KOPT-K1 (cell line): ENCODE data around the gene TP73.

Experiments
- H3K27ac ChIP-seq: fragments of 200-600 bp; sonication (generic); 2 replicates; pipeline ENCODE4 v1.5.1; 2016; ENCODE audit warnings: antibody characterized with exemption, mild to moderate bottlenecking, low read depth, low read length; ENCODE audit not compliant: poor library complexity, severe bottlenecking
- H3K36me3 ChIP-seq: fragments of 200-600 bp; sonication (generic); 2 replicates; pipeline ENCODE4 v1.5.1; 2017; ENCODE audit warnings: antibody characterized with exemption, mild to moderate bottlenecking, low read length, moderate library complexity; ENCODE audit not compliant: insufficient read depth
- H3K9me3 ChIP-seq: fragments of 200-600 bp; sonication (generic); 2 replicates; pipeline ENCODE4 v1.5.1; 2017; ENCODE audit warnings: antibody characterized with exemption, low read length, mild to moderate bottlenecking; ENCODE audit not compliant: insufficient read depth, poor library complexity, severe bottlenecking

The TP73 gene

GRCh38 chr1:3732434-3733093 is 80.2 kb downstream of the TP73 start:
- Histone ChIP-seq H3K27ac (no peak overlapping the region), H3K9me3 (no peaks in the 10 kb centered on the region), H3K36me3 (no peaks in the 10 kb centered on the region)

- Histone ChIP-seq H3K36me3 (no peaks in the 10 kb centered on the region), H3K27ac (no peak overlapping the region), H3K9me3 (no peaks in the 10 kb centered on the region)
Measured at GRCh38 chr1:3733094-3733882, 81.0 kb downstream of the TP73 start.

- Histone ChIP-seq H3K27ac (no peak overlapping the region), H3K36me3 (no peaks in the 10 kb centered on the region), H3K9me3 (no peaks in the 10 kb centered on the region)
Measured at GRCh38 chr1:3733883-3734589, 81.7 kb downstream of the TP73 start.

GRCh38 chr1:3734602-3735001 is 82.3 kb downstream of the TP73 start:
- no peak overlapping the region for H3K27ac ChIP-seq
- no peaks in the 10 kb centered on the region for H3K9me3 ChIP-seq
- no peaks in the 10 kb centered on the region for H3K36me3 ChIP-seq

- no peak overlapping the region for H3K27ac ChIP-seq
- H3K9me3 ChIP-seq, result no peaks in the 10 kb centered on the region
- H3K36me3 ChIP-seq, result no peaks in the 10 kb centered on the region
Measured at GRCh38 chr1:3735027-3735681, 82.8 kb downstream of the TP73 start.

- Histone ChIP-seq H3K9me3 (no peaks in the 10 kb centered on the region), H3K36me3 (no peaks in the 10 kb centered on the region), H3K27ac (no peak overlapping the region)
Measured at GRCh38 chr1:3735688-3736087, 83.4 kb downstream of the TP73 start.

GRCh38 chr1:3736131-3736561 is 83.8 kb downstream of the TP73 start:
- Histone ChIP-seq H3K27ac (no peak overlapping the region), H3K9me3 (no peaks in the 10 kb centered on the region), H3K36me3 (no peaks in the 10 kb centered on the region)

GRCh38 chr1:3736708-3737107 is 84.4 kb downstream of the TP73 start:
- Histone ChIP-seq H3K9me3 (no peaks in the 10 kb centered on the region), H3K27ac (no peak overlapping the region), H3K36me3 (no peaks in the 10 kb centered on the region)

- Histone ChIP-seq H3K9me3 (no peaks in the 10 kb centered on the region), H3K27ac (no peak overlapping the region), H3K36me3 (no peaks in the 10 kb centered on the region)
Measured at GRCh38 chr1:3738943-3739342, 86.6 kb downstream of the TP73 start.

- H3K9me3 ChIP-seq, result no peaks in the 10 kb centered on the region
- H3K27ac ChIP-seq, result no peak overlapping the region
- H3K36me3 ChIP-seq, result no peaks in the 10 kb centered on the region
Measured at GRCh38 chr1:3740042-3740441, 87.7 kb downstream of the TP73 start.

GRCh38 chr1:3740752-3741151 is 88.4 kb downstream of the TP73 start:
- no peak overlapping the region for H3K27ac ChIP-seq
- no peaks in the 10 kb centered on the region for H3K36me3 ChIP-seq
- H3K9me3 ChIP-seq, result no peaks in the 10 kb centered on the region

- H3K9me3 ChIP-seq, result no peaks in the 10 kb centered on the region
- no peak overlapping the region for H3K27ac ChIP-seq
- no peaks in the 10 kb centered on the region for H3K36me3 ChIP-seq
Measured at GRCh38 chr1:3741566-3742438, 89.5 kb downstream of the TP73 start.

- H3K27ac ChIP-seq, result no peak overlapping the region
- no peaks in the 10 kb centered on the region for H3K9me3 ChIP-seq
- no peaks in the 10 kb centered on the region for H3K36me3 ChIP-seq
Measured at GRCh38 chr1:3742439-3743298, 90.4 kb downstream of the TP73 start.

GRCh38 chr1:3743421-3743820 is 91.1 kb downstream of the TP73 start:
- Histone ChIP-seq H3K9me3 (no peaks in the 10 kb centered on the region), H3K36me3 (no peaks in the 10 kb centered on the region), H3K27ac (no peak overlapping the region)
